Peyer's patch (tissue), 4 donors: Measurements from ENCODE around the gene UBE2J1.

Source experiments
- CTCF ChIP-seq, 6 experiments: fragments of 450-650 bp in 4 of 6; fragments of 200-600 bp in 2 of 6; sonication (generic) in 1 of 6; IDR thresholded peaks; one replicate each; pipeline ENCODE4 v1.5.1; 2017 to 2019; ENCODE audit warnings: antibody characterized with exemption in 6 of 6, mild to moderate bottlenecking in 3 of 6, moderate library complexity in 1 of 6
- POLR2A ChIP-seq, 2 donors: fragments of 450-650 bp; IDR thresholded peaks; one replicate each; pipeline ENCODE4 v1.5.1; 2017; ENCODE audit warnings: antibody characterized with exemption in 2 of 2, mild to moderate bottlenecking in 2 of 2, moderate library complexity in 2 of 2

- TF ChIP-seq CTCF (IDR thresholded peaks at IDR 0.05), result no peak
- TF ChIP-seq POLR2A (IDR thresholded peaks at IDR 0.05), result no peak
Measured at GRCh38 chr6:89355511-89356194, 3.1 kb upstream of the UBE2J1 start.
